Peyer's patch (tissue), 4 donors: ENCODE results near the gene PDE6H.

Experiments used
- POLR2A ChIP-seq, 2 donors: fragments of 450-650 bp; IDR thresholded peaks; one replicate each; pipeline ENCODE4 v1.5.1; 2017; ENCODE audit warnings: antibody characterized with exemption in 2 of 2, mild to moderate bottlenecking in 2 of 2, moderate library complexity in 2 of 2
- TF ChIP-seq, protein P1 (sequence below), 6 experiments: fragments of 450-650 bp in 4 of 6; fragments of 200-600 bp in 2 of 6; sonication (generic) in 1 of 6; IDR thresholded peaks; one replicate each; pipeline ENCODE4 v1.5.1; 2017 to 2019; ENCODE audit warnings: antibody characterized with exemption in 6 of 6, mild to moderate bottlenecking in 3 of 6, moderate library complexity in 1 of 6

DNA sequence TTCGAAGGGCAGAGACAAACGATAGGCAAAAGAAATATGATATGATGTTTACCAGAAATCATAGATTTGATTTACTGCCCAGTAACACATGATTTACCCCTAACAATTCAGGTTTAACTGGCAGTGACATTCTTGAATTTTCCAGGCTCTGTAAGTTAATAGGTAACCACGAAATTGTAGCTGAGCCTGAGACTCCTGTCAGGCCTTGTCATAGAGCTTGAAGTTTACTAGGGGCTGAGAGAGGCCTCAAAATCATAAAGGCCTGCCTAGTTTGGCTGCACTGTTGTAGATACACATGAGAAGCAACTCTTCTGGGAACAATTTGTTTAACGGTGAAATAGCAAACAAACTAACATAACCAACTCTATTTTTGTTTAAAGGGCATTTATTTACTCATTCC is 37.8 kb upstream of the PDE6H start:
- TF ChIP-seq POLR2A (IDR thresholded peaks at IDR 0.05), result no peak
- TF ChIP-seq, protein P1, sequence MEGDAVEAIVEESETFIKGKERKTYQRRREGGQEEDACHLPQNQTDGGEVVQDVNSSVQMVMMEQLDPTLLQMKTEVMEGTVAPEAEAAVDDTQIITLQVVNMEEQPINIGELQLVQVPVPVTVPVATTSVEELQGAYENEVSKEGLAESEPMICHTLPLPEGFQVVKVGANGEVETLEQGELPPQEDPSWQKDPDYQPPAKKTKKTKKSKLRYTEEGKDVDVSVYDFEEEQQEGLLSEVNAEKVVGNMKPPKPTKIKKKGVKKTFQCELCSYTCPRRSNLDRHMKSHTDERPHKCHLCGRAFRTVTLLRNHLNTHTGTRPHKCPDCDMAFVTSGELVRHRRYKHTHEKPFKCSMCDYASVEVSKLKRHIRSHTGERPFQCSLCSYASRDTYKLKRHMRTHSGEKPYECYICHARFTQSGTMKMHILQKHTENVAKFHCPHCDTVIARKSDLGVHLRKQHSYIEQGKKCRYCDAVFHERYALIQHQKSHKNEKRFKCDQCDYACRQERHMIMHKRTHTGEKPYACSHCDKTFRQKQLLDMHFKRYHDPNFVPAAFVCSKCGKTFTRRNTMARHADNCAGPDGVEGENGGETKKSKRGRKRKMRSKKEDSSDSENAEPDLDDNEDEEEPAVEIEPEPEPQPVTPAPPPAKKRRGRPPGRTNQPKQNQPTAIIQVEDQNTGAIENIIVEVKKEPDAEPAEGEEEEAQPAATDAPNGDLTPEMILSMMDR (IDR thresholded peaks at IDR 0.05), result no peak
